ENCODE measurements around the gene EFCAB6.

DNA sequence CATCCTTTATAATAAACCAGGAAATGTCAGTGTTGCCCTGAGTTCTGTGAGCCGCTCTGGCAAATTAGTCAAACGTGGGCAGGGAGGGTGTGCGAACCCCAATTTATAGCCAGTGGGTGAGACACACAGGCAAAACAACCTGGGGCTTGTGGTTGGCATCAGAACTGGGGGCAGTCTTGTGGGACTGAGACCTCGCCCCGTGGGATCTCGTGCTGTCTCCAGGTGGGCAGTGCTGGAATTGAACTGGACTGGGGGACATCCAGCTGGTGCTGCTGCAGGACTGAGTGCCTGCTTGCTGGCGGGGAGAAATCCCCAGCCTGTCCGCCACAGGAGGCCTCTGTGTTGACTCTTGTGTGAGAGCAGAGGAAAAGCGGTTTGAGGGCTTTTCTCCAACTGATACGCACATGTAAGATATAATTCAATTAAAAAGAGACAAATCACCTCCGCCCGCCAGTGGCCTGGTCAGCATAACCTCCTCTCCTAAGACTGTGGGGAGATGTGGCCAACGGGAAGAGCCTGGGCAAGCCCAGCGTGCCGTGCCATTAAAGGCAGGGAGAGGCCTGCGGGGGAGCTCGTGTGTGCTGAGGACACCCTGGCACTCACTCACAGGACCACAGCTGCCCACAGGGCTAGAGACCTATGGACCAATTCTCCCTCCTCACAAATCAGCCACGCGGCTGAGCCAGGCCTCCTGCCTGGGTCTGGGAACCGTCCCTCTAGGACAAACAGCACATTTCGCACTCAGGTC is 31.9 kb upstream of the EFCAB6 start:
- no peak for TF ChIP-seq POLR2A (IDR thresholded peaks at IDR 0.05)
- TF ChIP-seq, protein P1, sequence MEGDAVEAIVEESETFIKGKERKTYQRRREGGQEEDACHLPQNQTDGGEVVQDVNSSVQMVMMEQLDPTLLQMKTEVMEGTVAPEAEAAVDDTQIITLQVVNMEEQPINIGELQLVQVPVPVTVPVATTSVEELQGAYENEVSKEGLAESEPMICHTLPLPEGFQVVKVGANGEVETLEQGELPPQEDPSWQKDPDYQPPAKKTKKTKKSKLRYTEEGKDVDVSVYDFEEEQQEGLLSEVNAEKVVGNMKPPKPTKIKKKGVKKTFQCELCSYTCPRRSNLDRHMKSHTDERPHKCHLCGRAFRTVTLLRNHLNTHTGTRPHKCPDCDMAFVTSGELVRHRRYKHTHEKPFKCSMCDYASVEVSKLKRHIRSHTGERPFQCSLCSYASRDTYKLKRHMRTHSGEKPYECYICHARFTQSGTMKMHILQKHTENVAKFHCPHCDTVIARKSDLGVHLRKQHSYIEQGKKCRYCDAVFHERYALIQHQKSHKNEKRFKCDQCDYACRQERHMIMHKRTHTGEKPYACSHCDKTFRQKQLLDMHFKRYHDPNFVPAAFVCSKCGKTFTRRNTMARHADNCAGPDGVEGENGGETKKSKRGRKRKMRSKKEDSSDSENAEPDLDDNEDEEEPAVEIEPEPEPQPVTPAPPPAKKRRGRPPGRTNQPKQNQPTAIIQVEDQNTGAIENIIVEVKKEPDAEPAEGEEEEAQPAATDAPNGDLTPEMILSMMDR (IDR thresholded peaks at IDR 0.05): no peak

Measured in adrenal gland (tissue), 5 donors.